Rectal smooth muscle tissue (tissue), 1 donor: ENCODE results near the gene SNHG17.
A peak's percentile ranks its signal among the peaks of the same experiment; 100 is the strongest.
"Not testable (repeated sequence)": the region's sequence is repeated elsewhere in the genome, so short reads cannot be mapped to it uniquely, and the experiment has no call there.

Experiments
- H3K27ac ChIP-seq: one replicate; pipeline ENCODE4 v1.7.0; 2013; ENCODE audit warnings: low read depth, low read length, inconsistent platforms
- H3K27me3 ChIP-seq: one replicate; pipeline ENCODE4 v1.7.0; 2013; ENCODE audit warnings: low read length; ENCODE audit not compliant: control insufficient read depth, insufficient read depth
- H3K36me3 ChIP-seq: one replicate; pipeline ENCODE4 v1.7.0; 2013; ENCODE audit warnings: low read length; ENCODE audit not compliant: control insufficient read depth, insufficient read depth
- H3K4me1 ChIP-seq: one replicate; pipeline ENCODE4 v1.7.0; 2013; ENCODE audit warnings: low read length; ENCODE audit not compliant: control insufficient read depth, insufficient read depth
- H3K4me3 ChIP-seq: one replicate; pipeline ENCODE4 v1.7.0; 2013; ENCODE audit warnings: low read length
- H3K9ac ChIP-seq: one replicate; pipeline ENCODE4 v1.7.0; 2013; ENCODE audit warnings: low read length

The SNHG17 gene

GRCh38 chr20:38434770-38435554, at the start of gene SNHG17:
Gene SNHG17, minus strand, starts transcription at chr20:38435328.
- no peaks in the 10 kb centered on the region for H3K4me1 ChIP-seq

DNA sequence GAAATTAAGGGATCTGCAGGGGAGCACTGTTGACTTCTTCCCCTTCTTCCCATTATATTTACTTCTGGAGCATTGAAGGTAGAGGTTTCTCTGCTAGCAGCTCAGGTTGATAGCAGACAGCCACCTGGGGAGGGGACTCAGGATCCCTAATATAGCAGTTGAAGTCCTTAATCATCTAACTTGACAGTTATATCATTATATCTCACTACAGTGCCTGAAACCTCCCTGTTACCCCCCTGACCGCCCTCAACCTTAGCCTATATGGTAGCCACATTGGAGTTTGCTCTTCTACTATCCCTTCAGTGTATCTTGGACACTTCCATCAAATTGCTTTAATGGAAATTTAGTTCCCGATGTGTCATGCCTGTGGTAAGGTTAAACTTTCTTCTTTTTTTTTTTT, 44.5 kb upstream of the SNHG17 start:
- Histone ChIP-seq H3K9ac (no peak overlapping the region), H3K36me3 (no peaks in the 10 kb centered on the region), H3K4me3 (no peak overlapping the region), H3K27me3 (no peaks in the 10 kb centered on the region), H3K27ac (no peak overlapping the region), H3K4me1 (no peaks in the 10 kb centered on the region)

More at GRCh38 chr20:38434770-38435554, at the start of gene SNHG17:
- Histone ChIP-seq H3K27ac (peak within 1 kb of the TSS; percentile 68), H3K27me3 (no peaks in the 10 kb centered on the region), H3K9ac (peak within 1 kb of the TSS; percentile 50), H3K4me3 (peak within 1 kb of the TSS; percentile 75), H3K36me3 (peaks cover 16% of the 10 kb centered on the region)

DNA sequence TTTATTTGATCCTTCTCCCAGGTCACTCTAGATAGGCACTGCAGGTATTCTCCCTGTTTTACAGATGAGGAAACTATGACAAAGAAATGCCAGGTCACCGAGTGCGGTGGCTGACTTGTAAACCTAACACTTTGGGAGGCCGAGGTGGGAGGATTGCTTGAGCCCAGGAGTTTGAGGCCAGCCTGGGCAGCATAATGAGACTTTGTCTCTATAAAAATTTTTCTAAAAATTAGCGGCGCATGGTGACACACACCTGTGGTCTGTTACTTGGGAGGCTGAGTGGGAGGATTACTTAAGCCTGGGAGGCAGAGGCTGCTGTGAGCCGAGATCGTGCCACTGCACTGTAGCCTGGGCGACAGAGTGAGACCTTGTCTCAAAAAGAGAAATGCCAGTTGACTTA, 42.6 kb upstream of the SNHG17 start:
- Histone ChIP-seq H3K36me3 (no peaks in the 10 kb centered on the region), H3K27ac (no peak overlapping the region), H3K4me3 (no peak overlapping the region), H3K9ac (no peak overlapping the region), H3K27me3 (no peaks in the 10 kb centered on the region), H3K4me1 (peaks cover 7% of the 10 kb centered on the region)

- no peak overlapping the region for H3K27ac ChIP-seq
- no peaks in the 10 kb centered on the region for H3K36me3 ChIP-seq
- H3K4me1 ChIP-seq: peaks cover 11% of the 10 kb centered on the region
- peak overlapping the region; percentile 67 for H3K9ac ChIP-seq
- no peaks in the 10 kb centered on the region for H3K27me3 ChIP-seq
- peak overlapping the region; percentile 96 for H3K4me3 ChIP-seq
Observed at GRCh38 chr20:38473367-38473795, 38.3 kb upstream of the SNHG17 start.

DNA sequence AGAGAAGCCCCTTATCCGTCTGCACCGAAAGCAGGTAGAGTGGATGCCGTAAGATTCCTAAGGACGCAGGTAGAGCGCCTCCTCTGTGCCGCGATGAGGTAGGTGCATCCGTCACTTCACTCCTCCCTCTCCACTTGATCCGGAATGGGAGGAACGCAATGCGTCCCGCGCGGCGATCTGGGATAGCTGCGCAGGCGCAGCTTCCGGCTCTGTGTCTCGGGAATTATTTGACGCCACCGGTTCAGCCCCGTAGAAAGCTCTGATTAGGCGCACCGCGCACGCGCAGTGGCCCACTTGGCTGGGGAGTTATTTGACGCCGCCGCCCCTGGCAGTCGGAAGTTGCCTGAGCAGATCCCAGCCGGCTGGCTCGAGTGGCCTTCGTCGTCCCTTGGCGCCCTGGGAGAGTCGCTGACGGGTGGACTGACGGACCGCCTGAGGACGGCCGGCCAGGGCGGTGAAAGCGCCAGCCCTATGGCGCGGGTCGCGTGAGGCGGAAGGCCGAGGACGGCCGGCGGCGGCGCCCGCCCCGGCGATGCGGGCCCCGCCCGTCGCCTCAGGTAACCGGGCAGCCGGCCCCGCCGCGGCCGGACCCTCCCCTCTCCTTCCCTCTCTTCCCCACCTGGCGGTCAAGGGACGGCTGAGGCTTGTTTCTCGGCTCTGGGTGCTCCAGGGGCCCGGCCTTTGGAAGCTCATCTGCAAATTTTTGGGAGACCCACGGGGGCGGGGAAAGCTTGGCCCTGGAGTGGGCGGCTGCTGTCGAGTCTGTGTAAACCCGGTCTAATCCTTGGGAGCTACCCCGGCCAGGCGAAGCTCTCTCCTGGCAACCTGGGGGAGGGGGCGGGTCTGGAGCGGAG, 37.6 kb upstream of the SNHG17 start, which contains the start of gene RALGAPB:
Gene RALGAPB (plus strand): TSS at position 331 of the 854 bp plus-strand sequence. CDS start 15,590 bp downstream, outside the sequence.
- Histone ChIP-seq H3K27ac (peak within 1 kb of the TSS; percentile 81), H3K9ac (peak within 1 kb of the TSS; percentile 69), H3K36me3 (no peaks in the 10 kb centered on the region), H3K4me1 (peaks cover 11% of the 10 kb centered on the region), H3K4me3 (peak within 1 kb of the TSS; percentile 96), H3K27me3 (no peaks in the 10 kb centered on the region)

DNA sequence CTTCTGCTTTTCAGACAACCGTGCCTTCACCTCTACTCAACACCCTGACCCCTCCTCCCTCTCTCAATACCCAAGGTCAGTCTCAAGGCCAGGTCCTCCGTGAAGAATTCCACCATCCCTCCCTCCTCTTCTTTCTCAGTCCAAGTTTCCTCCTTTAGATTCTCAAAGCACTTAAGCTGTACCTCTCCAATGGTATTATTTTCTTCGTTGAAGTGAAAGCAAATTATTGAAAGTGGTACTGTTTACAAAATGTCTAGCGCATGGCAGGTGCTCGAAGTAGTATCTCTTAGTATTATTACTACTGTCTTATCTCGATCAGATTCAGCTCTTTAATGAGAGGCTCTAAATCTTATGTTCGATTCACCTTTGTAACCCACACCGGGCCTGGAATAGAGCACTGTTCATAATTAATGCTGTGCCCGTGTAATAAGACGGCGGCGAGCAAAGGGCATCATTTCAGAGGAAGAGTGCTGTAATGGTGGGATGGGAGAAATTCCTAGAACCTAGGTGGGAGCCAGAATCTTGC, 36.9 kb upstream of the SNHG17 start:
- Histone ChIP-seq H3K4me3 (peak overlapping the region; percentile 96), H3K27ac (peak overlapping the region; percentile 78), H3K27me3 (no peaks in the 10 kb centered on the region), H3K36me3 (no peaks in the 10 kb centered on the region), H3K4me1 (peaks cover 11% of the 10 kb centered on the region), H3K9ac (peak overlapping the region; percentile 69)

DNA sequence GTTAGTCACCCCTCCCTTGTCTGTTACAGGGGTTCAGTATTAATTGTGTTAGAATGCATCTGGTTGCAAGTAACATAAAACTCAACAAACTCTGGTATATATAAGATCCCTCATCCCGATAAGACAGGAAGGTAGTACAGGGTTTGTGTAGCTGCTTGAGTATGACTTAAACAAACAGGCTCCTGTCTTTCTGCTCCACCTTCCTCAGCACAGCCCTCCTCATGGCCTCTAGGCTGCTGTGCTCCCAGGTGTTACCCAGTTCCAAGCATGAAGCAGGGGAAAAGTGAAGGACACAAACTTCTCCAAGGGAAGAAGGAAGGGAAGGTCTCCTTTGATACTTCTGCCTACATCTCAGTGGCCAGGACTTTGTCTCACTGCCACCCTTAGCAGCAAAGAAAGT, 36.1 kb upstream of the SNHG17 start:
- no peaks in the 10 kb centered on the region for H3K36me3 ChIP-seq
- H3K4me1 ChIP-seq: peaks cover 11% of the 10 kb centered on the region
- H3K4me3 ChIP-seq: no peak overlapping the region
- no peaks in the 10 kb centered on the region for H3K27me3 ChIP-seq
- H3K27ac ChIP-seq: no peak overlapping the region
- H3K9ac ChIP-seq: no peak overlapping the region

DNA sequence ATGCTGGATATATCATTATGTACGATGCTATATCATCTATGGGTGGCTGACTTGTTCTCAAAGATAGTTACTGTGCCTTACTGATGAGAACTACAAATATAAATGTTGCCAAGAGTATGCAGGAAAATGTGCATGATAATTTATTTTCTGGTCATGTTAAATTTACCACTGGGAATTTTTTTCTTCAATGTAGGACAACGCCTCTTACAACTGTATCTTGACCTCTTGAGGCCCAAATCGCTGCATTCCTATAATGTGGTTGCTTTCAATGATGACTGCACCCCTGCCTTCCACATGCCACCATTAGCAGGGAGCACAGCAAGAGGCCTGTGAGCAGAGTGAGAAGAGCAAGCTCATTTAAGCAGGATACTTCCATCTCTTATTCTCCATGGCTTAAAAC, 31.9 kb upstream of the SNHG17 start:
- H3K36me3 ChIP-seq: no peaks in the 10 kb centered on the region

GRCh38 chr20:38466171-38466570, 31.0 kb upstream of the SNHG17 start:
- Histone ChIP-seq H3K27ac (no peak overlapping the region), H3K36me3 (no peaks in the 10 kb centered on the region), H3K27me3 (no peaks in the 10 kb centered on the region), H3K4me1 (no peaks in the 10 kb centered on the region), H3K4me3 (no peak overlapping the region), H3K9ac (no peak overlapping the region)

More for the DNA sequence above, 31.9 kb upstream of the SNHG17 start:
- H3K27ac ChIP-seq: no peak overlapping the region
- H3K4me1 ChIP-seq: peaks cover under 1% of the 10 kb centered on the region
- no peaks in the 10 kb centered on the region for H3K27me3 ChIP-seq
- H3K4me3 ChIP-seq: no peak overlapping the region
- H3K9ac ChIP-seq: no peak overlapping the region

GRCh38 chr20:38461569-38461968, 26.4 kb upstream of the SNHG17 start:
- H3K36me3 ChIP-seq, H3K27ac ChIP-seq, H3K27me3 ChIP-seq, H3K4me3 ChIP-seq, H3K4me1 ChIP-seq, H3K9ac ChIP-seq: not testable (repeated sequence)

DNA sequence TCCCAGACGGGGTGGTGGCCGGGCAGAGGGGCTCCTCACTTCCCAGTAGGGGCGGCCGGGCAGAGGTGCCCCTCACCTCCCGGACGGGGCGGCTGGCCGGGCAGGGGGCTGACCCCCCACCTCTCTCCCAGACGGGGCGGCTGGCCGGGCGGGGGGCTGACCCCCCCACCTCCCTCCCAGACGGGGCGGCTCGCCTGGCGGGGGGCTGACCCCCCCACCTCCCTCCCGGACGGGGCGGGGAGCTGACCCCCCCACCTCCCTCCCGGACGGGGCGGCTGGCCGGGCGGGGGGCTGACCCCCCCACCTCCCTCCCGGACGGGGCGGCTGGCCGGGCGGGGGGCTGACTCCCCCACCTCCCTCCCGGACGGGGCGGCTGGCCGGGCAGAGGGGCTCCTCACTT, 26.0 kb upstream of the SNHG17 start:
- H3K4me3 ChIP-seq, H3K27ac ChIP-seq, H3K36me3 ChIP-seq, H3K9ac ChIP-seq, H3K27me3 ChIP-seq, H3K4me1 ChIP-seq: not testable (repeated sequence)

DNA sequence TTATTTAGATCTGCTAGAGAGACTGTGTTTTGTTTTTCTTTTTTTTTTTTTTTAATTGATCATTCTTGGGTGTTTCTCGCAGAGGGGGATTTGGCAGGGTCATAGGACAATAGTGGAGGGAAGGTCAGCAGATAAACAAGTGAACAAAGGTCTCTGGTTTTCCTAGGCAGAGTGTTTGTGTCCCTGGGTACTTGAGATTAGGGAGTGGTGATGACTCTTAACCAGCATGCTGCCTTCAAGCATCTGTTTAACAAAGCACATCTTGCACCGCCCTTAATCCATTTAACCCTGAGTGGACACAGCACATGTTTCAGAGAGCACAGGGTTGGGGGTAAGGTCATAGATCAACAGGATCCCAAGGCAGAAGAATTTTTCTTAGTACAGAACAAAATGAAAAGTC, 25.5 kb upstream of the SNHG17 start:
- not testable (repeated sequence) for H3K9ac ChIP-seq, H3K36me3 ChIP-seq, H3K27ac ChIP-seq, H3K27me3 ChIP-seq, H3K4me3 ChIP-seq, H3K4me1 ChIP-seq
